Neural cell (in vitro differentiated cells): ENCODE data around the gene HDHD3. TPM values are rescaled to one million over a fixed set of nuclear protein-coding genes. Genes with fewer than 3 reads are reported as not detected.

Experiments used
- H2AFZ ChIP-seq: fragments of 200-600, 300-800 bp; sonication (generic), shearing (Covaris generic); 2 replicates; pipeline ENCODE4 v1.6.0; 2014; ENCODE audit warnings: low read depth, mild to moderate bottlenecking, antibody characterized with exemption, low read length, moderate library complexity
- H3F3A ChIP-seq: fragments of 200-600 bp; shearing (Covaris generic); 2 replicates; pipeline ENCODE4 v1.6.1; 2016; ENCODE audit warnings: mild to moderate bottlenecking, moderate library complexity, mixed read lengths, antibody characterized with exemption, low read length; ENCODE audit not compliant: insufficient read depth, poor library complexity, severe bottlenecking
- H3K27ac ChIP-seq: fragments of 200-600, 300-800 bp; sonication (generic), shearing (Covaris generic); 2 replicates; pipeline ENCODE4 v1.5.1; 2014; ENCODE audit warnings: mild to moderate bottlenecking, low read length, moderate library complexity
- H3K27me3 ChIP-seq: fragments of 300-800, 200-600 bp; sonication (generic), shearing (Covaris generic); 2 replicates; pipeline ENCODE4 v1.6.0; 2014; ENCODE audit warnings: mild to moderate bottlenecking, low read depth, low read length, moderate library complexity; ENCODE audit not compliant: insufficient read depth
- H3K36me3 ChIP-seq: fragments of 300-800, 200-600 bp; sonication (generic), shearing (Covaris generic); 2 replicates; pipeline ENCODE4 v1.5.1; 2014; ENCODE audit warnings: mild to moderate bottlenecking, antibody characterized with exemption, low read length, moderate library complexity; ENCODE audit not compliant: insufficient read depth
- H3K4me2 ChIP-seq: fragments of 300-800, 200-600 bp; sonication (generic), shearing (Covaris generic); 2 replicates; pipeline ENCODE4 v1.6.0; 2014; ENCODE audit warnings: mild to moderate bottlenecking, low read length
- H3K4me3 ChIP-seq: fragments of 300-800, 200-600 bp; sonication (generic), shearing (Covaris generic); 2 replicates; pipeline ENCODE4 v1.5.1; 2014; ENCODE audit warnings: mild to moderate bottlenecking, low read length, moderate library complexity
- H3K79me2 ChIP-seq: fragments of 200-600 bp; shearing (Covaris generic); replicated peaks from 2 replicates; pipeline ENCODE4 v1.6.0; 2014; ENCODE audit warnings: mild to moderate bottlenecking, low read length, moderate library complexity; ENCODE audit not compliant: insufficient read depth
- H3K9ac ChIP-seq: fragments of 300-800, 200-600 bp; sonication (generic), shearing (Covaris generic); 2 replicates; pipeline ENCODE4 v1.6.1; 2016; ENCODE audit warnings: mild to moderate bottlenecking, low read length, mixed read lengths
- H3K9me2 ChIP-seq: fragments of 200-600 bp; shearing (Covaris generic); 2 replicates; pipeline ENCODE4 v1.6.1; 2016; ENCODE audit warnings: mild to moderate bottlenecking, low read length, mixed read lengths; ENCODE audit not compliant: insufficient read depth
- H3K9me3 ChIP-seq: fragments of 200-600, 300-800 bp; sonication (generic), shearing (Covaris generic); 2 replicates; pipeline ENCODE4 v1.6.1; 2016; ENCODE audit warnings: mild to moderate bottlenecking, mixed run types, low read length, moderate library complexity, mixed read lengths
- H4K20me1 ChIP-seq: fragments of 200-600 bp; shearing (Covaris generic); 2 replicates; pipeline ENCODE4 v1.6.1; 2016; ENCODE audit warnings: mild to moderate bottlenecking, mixed run types; ENCODE audit not compliant: insufficient read depth
- CTCF ChIP-seq: fragments of 450-650 bp; IDR thresholded peaks from 2 replicates; pipeline ENCODE4 v1.5.1; 2014; ENCODE audit warnings: antibody characterized with exemption, mild to moderate bottlenecking, moderate library complexity; ENCODE audit not compliant: poor library complexity, severe bottlenecking
- EP300 ChIP-seq: fragments of 450-650 bp; conservative IDR thresholded peaks from 2 replicates; pipeline ENCODE4 v1.6.1; 2014; ENCODE audit warnings: antibody characterized with exemption, mild to moderate bottlenecking, moderate library complexity; ENCODE audit not compliant: poor library complexity, severe bottlenecking
- EZH2 ChIP-seq: fragments of 200-600, 300-800 bp; shearing (Covaris generic), sonication (generic); IDR thresholded peaks from 2 replicates; pipeline ENCODE4 v1.6.1; 2014; ENCODE audit warnings: antibody characterized with exemption, low read length, borderline replicate concordance, mild to moderate bottlenecking; ENCODE audit not compliant: insufficient read depth, poor library complexity, severe bottlenecking
- MXI1 ChIP-seq: fragments of 450-650 bp; conservative IDR thresholded peaks from 2 replicates; pipeline ENCODE4 v1.6.1; 2014; ENCODE audit warnings: antibody characterized with exemption, mild to moderate bottlenecking; ENCODE audit not compliant: poor library complexity, severe bottlenecking
- POLR2AphosphoS5 ChIP-seq: IDR thresholded peaks from 2 replicates; pipeline ENCODE4 v1.6.1; 2012
- RAD21 ChIP-seq: fragments of 450-650 bp; conservative IDR thresholded peaks from 2 replicates; pipeline ENCODE4 v1.6.1; 2014; ENCODE audit warnings: antibody characterized with exemption, mild to moderate bottlenecking, moderate library complexity
- REST ChIP-seq: IDR thresholded peaks from 2 replicates; pipeline ENCODE4 v1.6.1; 2012; ENCODE audit warnings: borderline replicate concordance
- SMC3 ChIP-seq: fragments of 450-650 bp; conservative IDR thresholded peaks from 2 replicates; pipeline ENCODE4 v1.6.1; 2014; ENCODE audit warnings: antibody characterized with exemption, mild to moderate bottlenecking, moderate library complexity; ENCODE audit not compliant: poor library complexity
- TAF1 ChIP-seq: IDR thresholded peaks from 2 replicates; pipeline ENCODE4 v1.6.1; 2012; ENCODE audit warnings: low read depth
- polyA plus RNA-seq: library from polyadenylated mRNA; depleted of rRNA; stranded (reverse); fragments of >200 nt; gene quantifications from 2 replicates; pipeline ENCODE4 v1.2.3, GENCODE V29; 2014

Gene HDHD3
- polyA plus RNA-seq, 1 donor from 2014 or later, result 31.2 TPM

- Histone ChIP-seq H3K27me3 (no peaks in the 10 kb centered on the region), H3K4me2 (no peak overlapping the region), H3K9ac (no peak overlapping the region), H2AFZ (no peak overlapping the region), H4K20me1 (no peaks in the 10 kb centered on the region), H3K9me2 (no peaks in the 10 kb centered on the region), H3K36me3 (no peaks in the 10 kb centered on the region), H3K9me3 (no peaks in the 10 kb centered on the region), H3K79me2 (no peaks in the 10 kb centered on the region), H3K4me3 (no peak overlapping the region), H3K27ac (no peak overlapping the region), H3F3A (no peaks in the 10 kb centered on the region)
- TF ChIP-seq EP300 (no peak), REST (no peak), MXI1 (no peak), CTCF (no peak), RAD21 (no peak), SMC3 (no peak)
Observed at GRCh38 chr9:113390192-113390960, 13.6 kb upstream of the HDHD3 start.

- no peaks in the 10 kb centered on the region for H3K79me2 ChIP-seq
- H4K20me1 ChIP-seq, result no peaks in the 10 kb centered on the region
- no peak overlapping the region for H3K9ac ChIP-seq
- H3K27me3 ChIP-seq, result no peaks in the 10 kb centered on the region
- no peaks in the 10 kb centered on the region for H3K9me2 ChIP-seq
- H3F3A ChIP-seq, result no peaks in the 10 kb centered on the region
- no peaks in the 10 kb centered on the region for H3K36me3 ChIP-seq
- H2AFZ ChIP-seq, result no peak overlapping the region
- no peak overlapping the region for H3K27ac ChIP-seq
- TF ChIP-seq TAF1 (no peak), SMC3 (no peak), RAD21 (no peak), MXI1 (no peak), POLR2AphosphoS5 (no peak), EP300 (no peak), EZH2 (no peak), CTCF (no peak), REST (no peak)
- H3K4me3 ChIP-seq, result no peak overlapping the region
- no peak overlapping the region for H3K4me2 ChIP-seq
- no peaks in the 10 kb centered on the region for H3K9me3 ChIP-seq
Observed at GRCh38 chr9:113389451-113389850, 12.7 kb upstream of the HDHD3 start.
